Stimulated activated CD4-positive, alpha-beta T cell treated with anti-CD3 and anti-CD28 coated beads, TNF-alpha, amount 100 ng/mL, for 48 hours (primary cell): ENCODE data around the gene DNAH17.

Experiments used
- DNase-seq, 3 donors: peaks; one replicate each; pipeline ENCODE4 v3.0.0-alpha.2; 2020; ENCODE audit warnings: low read depth in 3 of 3

The DNAH17 gene

GRCh38 chr17:78454346-78454745 is 122.8 kb downstream of the DNAH17 start:
- no peak for DNase-seq

GRCh38 chr17:78451753-78452152 is 125.4 kb downstream of the DNAH17 start:
- no peak for DNase-seq

- no peak for DNase-seq
Observed at GRCh38 chr17:78450696-78451345, 126.4 kb downstream of the DNAH17 start.

GRCh38 chr17:78449983-78450595 is 127.1 kb downstream of the DNAH17 start:
- DNase-seq = no peak

GRCh38 chr17:78448356-78448993 is 128.7 kb downstream of the DNAH17 start:
- no peak for DNase-seq

- DNase-seq = no peak
Observed at GRCh38 chr17:78446833-78447232, 130.4 kb downstream of the DNAH17 start.

GRCh38 chr17:78444392-78444791 is 132.8 kb downstream of the DNAH17 start:
- no peak for DNase-seq

GRCh38 chr17:78442648-78443218 is 134.5 kb downstream of the DNAH17 start:
- DNase-seq = no peak

- DNase-seq = no peak
Observed at GRCh38 chr17:78441271-78441971, 135.8 kb downstream of the DNAH17 start.

- DNase-seq = no peak
Observed at GRCh38 chr17:78438694-78439325, 138.4 kb downstream of the DNAH17 start.

GRCh38 chr17:78438271-78438691 is 138.9 kb downstream of the DNAH17 start:
- DNase-seq = no peak

- DNase-seq = no peak
Observed at GRCh38 chr17:78437508-78438169, 139.6 kb downstream of the DNAH17 start.

- no peak for DNase-seq
Observed at GRCh38 chr17:78435330-78436005, 141.7 kb downstream of the DNAH17 start.

GRCh38 chr17:78434455-78435329 is 142.5 kb downstream of the DNAH17 start:
- no peak for DNase-seq

GRCh38 chr17:78433780-78434335 is 143.3 kb downstream of the DNAH17 start:
- no peak for DNase-seq

GRCh38 chr17:78433013-78433727 is 144.0 kb downstream of the DNAH17 start:
- no peak for DNase-seq

- DNase-seq = no peak
Observed at GRCh38 chr17:78432226-78433012, 144.8 kb downstream of the DNAH17 start.

- no peak for DNase-seq
Observed at GRCh38 chr17:78431692-78431958, 145.6 kb downstream of the DNAH17 start.
